ENCODE data around the gene NOC3L. TPM values are rescaled to one million over a fixed set of nuclear protein-coding genes. Genes with fewer than 3 reads are reported as not detected.

The NOC3L gene
- 48.7 and 54.5 TPM in 2 replicates for total RNA-seq (2014; rRNA removed; shearing (Covaris generic))

GRCh38 chr10:94362360-94363250 lies at the start of gene NOC3L:
TSS of gene NOC3L (minus strand) at chr10:94362939. CDS start at chr10:94362838, 101 bp downstream.

GRCh38 chr10:94402204-94402842 lies 39.6 kb upstream of the NOC3L start, which contains the start of gene TBC1D12:
TSS of gene TBC1D12 (plus strand) at chr10:94402541. CDS start at chr10:94402614, 73 bp downstream.

Other genes with a start within 250 kb of the NOC3L start
- 7.3 and 10.5 TPM in 2 replicates for gene TBC1D12, start 39.6 kb upstream of the NOC3L start, total RNA-seq (2014; rRNA removed; shearing (Covaris generic))
- gene HELLS, start 182.8 kb upstream of the NOC3L start, total RNA-seq (2014; rRNA removed; shearing (Covaris generic)) = 135 and 139 TPM in 2 replicates

Data from A375 (cell line).